ENCODE measurements around the gene ACO2. TPM values are rescaled to one million over a fixed set of nuclear protein-coding genes. Genes with fewer than 3 reads are reported as not detected.
A peak's percentile ranks its signal among the peaks of the same experiment; 100 is the strongest.
"Not testable (repeated sequence)": the region's sequence is repeated elsewhere in the genome, so short reads cannot be mapped to it uniquely, and the experiment has no call there.

The ACO2 gene
- polyA plus RNA-seq (2013, experiment 1 of 4), result 69.7 TPM
- 79.5 TPM for polyA plus RNA-seq (2013, experiment 2 of 4)
- polyA plus RNA-seq (2013, experiment 3 of 4), result 56.0 TPM
- polyA plus RNA-seq (2013, experiment 4 of 4), result 63.6 TPM

- Histone ChIP-seq H3K4me1 (ENCODE audit: control insufficient read depth, insufficient read depth, low read length) (peaks cover 7% of the 10 kb centered on the region), H3K4me3 (ENCODE audit: insufficient read depth, low read depth, low read length) (peak within 1 kb of the TSS; percentile 90), H3K27me3 (ENCODE audit: control insufficient read depth, insufficient read depth, low read length, poor library complexity, severe bottlenecking) (no peaks in the 10 kb centered on the region), H3K36me3 (ENCODE audit: control insufficient read depth, insufficient read depth, low read length) (peaks cover 37% of the 10 kb centered on the region), H3K9me3 (ENCODE audit: control insufficient read depth, low read length) (no peaks in the 10 kb centered on the region), H3K27ac (ENCODE audit: insufficient read depth, low read depth, low read length, poor library complexity, severe bottlenecking) (peak within 1 kb of the TSS; percentile 97)
- 0% methylated on average over 51 of the region's 51 CpGs for WGBS, 2 experiments
Observed at GRCh38 chr22:41468381-41469217, at the start of gene ACO2, which contains the start of gene PHF5A. TSS of gene ACO2 (plus strand) at chr22:41469117. CDS start at chr22:41469147, 30 bp downstream. TSS of gene PHF5A (minus strand) at chr22:41468692. CDS start at chr22:41468653, 39 bp downstream.

DNA sequence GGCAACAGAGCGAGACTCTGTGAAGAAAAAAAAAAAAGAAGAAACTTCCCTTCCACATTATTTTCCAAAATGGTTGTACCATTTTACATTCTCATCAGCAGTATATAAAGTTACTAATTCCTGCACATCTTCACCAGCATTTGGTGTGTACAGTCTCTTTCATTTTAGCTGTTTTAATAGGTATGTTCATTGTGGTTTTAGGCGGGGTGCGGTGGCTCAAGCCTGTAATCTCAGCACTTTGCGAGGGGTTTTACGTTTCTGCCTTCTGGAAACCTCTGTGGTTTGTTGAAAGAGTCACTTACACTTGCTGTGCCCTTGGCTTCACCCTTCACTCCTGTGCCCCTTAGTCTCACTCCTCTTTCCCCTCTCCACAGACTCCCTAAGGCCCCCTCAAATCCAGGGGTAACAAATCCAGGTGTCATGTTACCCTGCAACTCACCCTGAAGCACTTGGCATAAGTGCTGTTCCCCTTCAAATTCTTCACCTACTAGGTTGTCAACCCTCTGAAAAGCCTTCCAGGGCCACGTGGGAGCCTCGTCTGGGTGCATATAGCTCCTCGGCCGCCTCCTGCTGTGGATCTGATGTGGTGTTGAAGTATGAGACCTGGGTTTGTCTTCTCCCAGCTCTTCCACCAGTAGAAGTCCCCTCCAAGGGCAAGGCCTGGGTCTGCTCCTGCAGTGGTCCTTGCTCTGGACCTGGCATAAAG, 43.1 kb upstream of the ACO2 start:
- WGBS, 2 experiments, result 84 to 86% methylated on average over 8 of the region's 9 CpGs
- Histone ChIP-seq H3K4me1 (ENCODE audit: control insufficient read depth, insufficient read depth, low read length) (no peaks in the 10 kb centered on the region), H3K4me3 (ENCODE audit: insufficient read depth, low read depth, low read length) (no peak overlapping the region), H3K9me3 (ENCODE audit: control insufficient read depth, low read length) (no peaks in the 10 kb centered on the region), H3K27me3 (ENCODE audit: control insufficient read depth, insufficient read depth, low read length, poor library complexity, severe bottlenecking) (no peaks in the 10 kb centered on the region), H3K36me3 (ENCODE audit: control insufficient read depth, insufficient read depth, low read length) (no peaks in the 10 kb centered on the region), H3K27ac (ENCODE audit: insufficient read depth, low read depth, low read length, poor library complexity, severe bottlenecking) (no peak overlapping the region)

GRCh38 chr22:41429232-41429950, 39.5 kb upstream of the ACO2 start:
- Histone ChIP-seq H3K4me3 (ENCODE audit: insufficient read depth, low read depth, low read length) (no peak overlapping the region), H3K27ac (ENCODE audit: insufficient read depth, low read depth, low read length, poor library complexity, severe bottlenecking) (peak overlapping the region; percentile 60), H3K4me1 (ENCODE audit: control insufficient read depth, insufficient read depth, low read length) (no peaks in the 10 kb centered on the region), H3K36me3 (ENCODE audit: control insufficient read depth, insufficient read depth, low read length) (peaks cover 7% of the 10 kb centered on the region), H3K9me3 (ENCODE audit: control insufficient read depth, low read length) (no peaks in the 10 kb centered on the region), H3K27me3 (ENCODE audit: control insufficient read depth, insufficient read depth, low read length, poor library complexity, severe bottlenecking) (no peaks in the 10 kb centered on the region)
- WGBS, 2 experiments, result 86 to 88% methylated on average over 13 of the region's 13 CpGs

- no peaks in the 10 kb centered on the region for H3K9me3 ChIP-seq (ENCODE audit: control insufficient read depth, low read length)
- H3K4me3 ChIP-seq (ENCODE audit: insufficient read depth, low read depth, low read length), result no peak overlapping the region
- no peaks in the 10 kb centered on the region for H3K27me3 ChIP-seq (ENCODE audit: control insufficient read depth, insufficient read depth, low read length, poor library complexity, severe bottlenecking)
- WGBS, 2 experiments, result 91% methylated on average over 8 of the region's 8 CpGs
- H3K27ac ChIP-seq (ENCODE audit: insufficient read depth, low read depth, low read length, poor library complexity, severe bottlenecking), result no peak overlapping the region
- H3K36me3 ChIP-seq (ENCODE audit: control insufficient read depth, insufficient read depth, low read length), result peaks cover 12% of the 10 kb centered on the region
- no peaks in the 10 kb centered on the region for H3K4me1 ChIP-seq (ENCODE audit: control insufficient read depth, insufficient read depth, low read length)
Observed at GRCh38 chr22:41429951-41430332, 39.0 kb upstream of the ACO2 start.

GRCh38 chr22:41431656-41432055, 37.3 kb upstream of the ACO2 start:
- no peak overlapping the region for H3K4me3 ChIP-seq (ENCODE audit: insufficient read depth, low read depth, low read length)
- peaks cover 29% of the 10 kb centered on the region for H3K36me3 ChIP-seq (ENCODE audit: control insufficient read depth, insufficient read depth, low read length)

DNA sequence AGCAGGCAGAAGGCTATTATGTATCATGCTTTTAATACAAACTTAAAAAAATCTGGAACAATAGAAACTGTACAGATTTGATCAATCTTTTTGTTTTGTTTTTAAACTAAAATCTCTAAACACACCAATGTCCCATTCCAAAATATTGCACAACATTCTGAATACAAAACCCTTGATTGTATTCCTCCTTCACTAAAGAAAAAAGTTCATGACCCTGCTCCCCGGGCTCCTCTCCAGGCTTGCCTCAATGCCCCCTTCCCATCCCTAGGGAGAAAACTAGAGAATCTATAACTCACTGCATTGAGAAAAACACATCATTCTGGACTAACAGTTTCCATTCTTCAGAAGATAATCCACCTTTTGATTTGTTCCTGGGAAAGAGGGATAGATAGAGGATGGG, 35.4 kb upstream of the ACO2 start:
- H3K4me1 ChIP-seq (ENCODE audit: control insufficient read depth, insufficient read depth, low read length); H3K4me3 ChIP-seq (ENCODE audit: insufficient read depth, low read depth, low read length); H3K27ac ChIP-seq (ENCODE audit: insufficient read depth, low read depth, low read length, poor library complexity, severe bottlenecking); H3K9me3 ChIP-seq (ENCODE audit: control insufficient read depth, low read length); H3K27me3 ChIP-seq (ENCODE audit: control insufficient read depth, insufficient read depth, low read length, poor library complexity, severe bottlenecking): not testable (repeated sequence)
- peaks cover 38% of the 10 kb centered on the region for H3K36me3 ChIP-seq (ENCODE audit: control insufficient read depth, insufficient read depth, low read length)
- WGBS, 2 experiments, result 91 to 100% methylated on average over 1 of the region's 1 CpG

More at GRCh38 chr22:41431656-41432055, 37.3 kb upstream of the ACO2 start:
- 94 to 97% methylated on average over 6 of the region's 6 CpGs for WGBS, 2 experiments
- Histone ChIP-seq H3K9me3 (ENCODE audit: control insufficient read depth, low read length) (no peaks in the 10 kb centered on the region), H3K4me1 (ENCODE audit: control insufficient read depth, insufficient read depth, low read length) (no peaks in the 10 kb centered on the region), H3K27me3 (ENCODE audit: control insufficient read depth, insufficient read depth, low read length, poor library complexity, severe bottlenecking) (no peaks in the 10 kb centered on the region), H3K27ac (ENCODE audit: insufficient read depth, low read depth, low read length, poor library complexity, severe bottlenecking) (no peak overlapping the region)

DNA sequence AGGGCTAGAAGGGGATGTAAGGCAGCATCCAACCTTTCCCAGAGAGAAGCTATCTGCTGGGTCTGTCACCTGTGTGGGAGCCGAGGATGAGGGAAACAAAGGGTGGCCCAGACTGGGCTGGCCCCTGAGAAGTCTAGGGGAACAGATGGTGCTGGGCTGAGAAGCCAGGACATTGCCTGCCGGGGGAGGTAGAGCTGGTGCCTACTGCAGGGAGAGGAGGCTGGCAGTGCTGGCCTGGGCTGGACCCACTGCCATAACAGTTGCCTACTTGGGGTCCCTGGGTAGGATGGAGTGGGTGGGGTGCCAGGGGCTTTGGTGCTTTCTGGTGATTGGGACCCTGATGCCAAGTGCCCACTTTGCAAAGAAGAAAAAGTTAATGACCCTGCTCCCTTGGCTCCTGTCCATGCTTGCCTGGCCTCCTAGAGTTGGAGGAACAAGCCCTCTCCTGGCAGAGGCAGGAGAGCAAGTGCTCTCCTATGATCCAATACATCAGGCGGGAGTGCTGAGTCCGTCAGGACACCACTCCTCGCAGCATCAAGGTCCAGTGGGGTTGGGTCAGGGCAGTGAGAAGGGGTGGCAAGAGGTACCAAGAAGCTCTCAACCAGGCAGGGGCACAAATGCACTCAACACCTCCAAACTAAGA, 34.4 kb upstream of the ACO2 start:
- not testable (repeated sequence) for H3K4me3 ChIP-seq (ENCODE audit: insufficient read depth, low read depth, low read length); H3K4me1 ChIP-seq (ENCODE audit: control insufficient read depth, insufficient read depth, low read length); H3K9me3 ChIP-seq (ENCODE audit: control insufficient read depth, low read length); H3K27ac ChIP-seq (ENCODE audit: insufficient read depth, low read depth, low read length, poor library complexity, severe bottlenecking); H3K27me3 ChIP-seq (ENCODE audit: control insufficient read depth, insufficient read depth, low read length, poor library complexity, severe bottlenecking)
- WGBS, 2 experiments, result 83 to 85% methylated on average over 5 of the region's 5 CpGs
- H3K36me3 ChIP-seq (ENCODE audit: control insufficient read depth, insufficient read depth, low read length), result peaks cover 38% of the 10 kb centered on the region

GRCh38 chr22:41435560-41435959, 33.4 kb upstream of the ACO2 start:
- no peaks in the 10 kb centered on the region for H3K9me3 ChIP-seq (ENCODE audit: control insufficient read depth, low read length)
- WGBS, 2 experiments, result 84 to 95% methylated on average over 4 of the region's 4 CpGs
- no peaks in the 10 kb centered on the region for H3K4me1 ChIP-seq (ENCODE audit: control insufficient read depth, insufficient read depth, low read length)
- H3K27ac ChIP-seq (ENCODE audit: insufficient read depth, low read depth, low read length, poor library complexity, severe bottlenecking), result no peak overlapping the region
- H3K4me3 ChIP-seq (ENCODE audit: insufficient read depth, low read depth, low read length), result no peak overlapping the region
- no peaks in the 10 kb centered on the region for H3K27me3 ChIP-seq (ENCODE audit: control insufficient read depth, insufficient read depth, low read length, poor library complexity, severe bottlenecking)
- H3K36me3 ChIP-seq (ENCODE audit: control insufficient read depth, insufficient read depth, low read length), result peaks cover 38% of the 10 kb centered on the region

DNA sequence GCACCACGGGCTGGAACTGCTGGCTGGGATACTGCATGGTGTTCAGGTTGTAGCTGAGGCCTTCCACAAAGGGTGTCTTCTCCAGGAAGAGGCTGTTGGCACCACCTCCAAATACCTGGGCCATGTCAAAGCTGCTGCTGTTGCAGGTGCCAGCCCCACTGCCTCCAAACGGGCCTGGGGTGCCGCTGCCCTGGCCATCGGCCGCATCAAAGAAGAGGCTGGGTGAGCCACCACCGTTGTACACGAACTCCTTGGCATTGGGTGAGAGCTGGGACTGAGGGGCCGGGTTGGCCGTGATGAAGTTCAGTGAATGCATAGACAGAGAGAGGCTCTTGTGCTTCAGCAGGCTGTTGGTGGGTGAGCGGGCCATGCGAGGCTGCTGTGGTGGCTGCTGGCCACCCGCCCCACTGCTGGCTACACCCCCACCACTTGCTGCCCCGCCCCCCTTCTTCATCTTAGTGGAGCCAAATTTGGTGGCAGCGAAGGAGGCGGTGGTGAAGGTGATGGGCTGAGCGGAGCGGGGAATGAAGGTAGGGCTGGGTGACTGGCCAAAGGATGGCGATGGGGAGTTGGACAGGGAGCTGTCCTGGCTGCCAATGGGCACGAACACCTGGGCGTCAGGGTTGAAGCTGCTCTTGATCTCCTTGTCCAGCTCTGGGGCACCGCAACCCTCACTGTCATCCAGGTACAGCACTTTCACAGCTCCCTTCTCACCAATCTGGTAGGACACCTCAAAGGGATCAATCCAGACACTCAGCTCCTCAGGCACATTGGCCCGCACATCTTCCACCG, 32.4 kb upstream of the ACO2 start:
- Histone ChIP-seq H3K27ac (ENCODE audit: insufficient read depth, low read depth, low read length, poor library complexity, severe bottlenecking) (no peak overlapping the region), H3K9me3 (ENCODE audit: control insufficient read depth, low read length) (no peaks in the 10 kb centered on the region), H3K36me3 (ENCODE audit: control insufficient read depth, insufficient read depth, low read length) (peaks cover 40% of the 10 kb centered on the region), H3K27me3 (ENCODE audit: control insufficient read depth, insufficient read depth, low read length, poor library complexity, severe bottlenecking) (no peaks in the 10 kb centered on the region), H3K4me3 (ENCODE audit: insufficient read depth, low read depth, low read length) (no peak overlapping the region), H3K4me1 (ENCODE audit: control insufficient read depth, insufficient read depth, low read length) (no peaks in the 10 kb centered on the region)
- 91 to 92% methylated on average over 23 of the region's 23 CpGs for WGBS, 2 experiments
